OCI-LY7 (cell line): ENCODE measurements around the gene MOSPD2.

Source experiments
- EZH2phosphoT487 ChIP-seq: fragments of 200-600 bp; sonication (generic); IDR thresholded peaks from 2 replicates; pipeline ENCODE4 v1.6.1; 2018; ENCODE audit warnings: low read depth, borderline replicate concordance, mild to moderate bottlenecking, mixed run types, antibody characterized with exemption, low read length, moderate library complexity, mixed read lengths
- TF ChIP-seq, protein P1 (sequence below): fragments of 200-600 bp; sonication (generic); conservative IDR thresholded peaks from 2 replicates; pipeline ENCODE4 v1.5.1; 2014; ENCODE audit warnings: mild to moderate bottlenecking, antibody characterized with exemption, low read length, moderate library complexity, mixed read lengths

DNA sequence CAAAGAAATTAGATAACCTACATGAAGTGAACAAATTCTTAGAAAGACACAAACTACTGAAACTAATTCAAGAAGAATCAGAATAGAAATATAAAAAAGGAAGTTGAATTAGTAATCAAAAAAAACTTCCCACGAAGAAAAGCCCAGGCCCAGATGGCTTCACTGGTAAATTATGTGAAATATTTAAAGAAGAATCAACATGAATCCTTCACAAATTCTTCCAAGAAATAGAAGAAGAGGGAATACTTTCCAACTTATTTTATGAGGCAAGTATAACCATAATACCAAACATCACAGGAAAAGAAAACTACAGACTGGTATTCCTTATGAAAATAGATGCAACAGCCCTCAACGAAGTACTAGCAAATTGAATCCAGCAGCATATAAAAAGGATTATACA is 30.7 kb downstream of the MOSPD2 start:
- TF ChIP-seq, protein P1, sequence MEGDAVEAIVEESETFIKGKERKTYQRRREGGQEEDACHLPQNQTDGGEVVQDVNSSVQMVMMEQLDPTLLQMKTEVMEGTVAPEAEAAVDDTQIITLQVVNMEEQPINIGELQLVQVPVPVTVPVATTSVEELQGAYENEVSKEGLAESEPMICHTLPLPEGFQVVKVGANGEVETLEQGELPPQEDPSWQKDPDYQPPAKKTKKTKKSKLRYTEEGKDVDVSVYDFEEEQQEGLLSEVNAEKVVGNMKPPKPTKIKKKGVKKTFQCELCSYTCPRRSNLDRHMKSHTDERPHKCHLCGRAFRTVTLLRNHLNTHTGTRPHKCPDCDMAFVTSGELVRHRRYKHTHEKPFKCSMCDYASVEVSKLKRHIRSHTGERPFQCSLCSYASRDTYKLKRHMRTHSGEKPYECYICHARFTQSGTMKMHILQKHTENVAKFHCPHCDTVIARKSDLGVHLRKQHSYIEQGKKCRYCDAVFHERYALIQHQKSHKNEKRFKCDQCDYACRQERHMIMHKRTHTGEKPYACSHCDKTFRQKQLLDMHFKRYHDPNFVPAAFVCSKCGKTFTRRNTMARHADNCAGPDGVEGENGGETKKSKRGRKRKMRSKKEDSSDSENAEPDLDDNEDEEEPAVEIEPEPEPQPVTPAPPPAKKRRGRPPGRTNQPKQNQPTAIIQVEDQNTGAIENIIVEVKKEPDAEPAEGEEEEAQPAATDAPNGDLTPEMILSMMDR = no peak
- TF ChIP-seq EZH2phosphoT487 = no peak
